Measurements from ENCODE around the gene HSPH1. TPM values are rescaled to one million over a fixed set of nuclear protein-coding genes. Genes with fewer than 3 reads are reported as not detected.

Gene HSPH1
- total and polyA plus RNA-seq, 2 of the 13 experiments (the other 11 are each of a cell fraction or from before 2014, with no cell fraction given) = 13.0 to 62.9 TPM

GRCh38 chr13:31090096-31090495 lies 71.6 kb downstream of the HSPH1 start:
- no TSS peak for BruUV-seq (replicated peaks)
- H3K9ac ChIP-seq (ENCODE audit: insufficient read depth, low read depth, low read length) = no peak overlapping the region
- H3K4me3 ChIP-seq (replicated peaks in 1 of 3; ENCODE audit: insufficient read depth in 1 of 3, low read depth in 2 of 3, low read length in 3 of 3) = no peak overlapping the region
- intact Hi-C loops (cut with micrococcal nuclease; ENCODE audit: unreplicated experiment) = no loop called here
- no peak for ATAC-seq
- TF ChIP-seq CCDC6 (CRISPR knock-in tag; IDR thresholded peaks at IDR 0.05) = no peak
- TF ChIP-seq ZNF674 (CRISPR knock-in tag; IDR thresholded peaks at IDR 0.05; ENCODE audit: low read depth) = no peak
- TF ChIP-seq ZNF446 (CRISPR knock-in tag; IDR thresholded peaks at IDR 0.05) = no peak
- TF ChIP-seq ZNF337 (CRISPR knock-in tag; IDR thresholded peaks at IDR 0.05; ENCODE audit: borderline replicate concordance, low read depth) = no peak
- TF ChIP-seq HMG20A (CRISPR knock-in tag; IDR thresholded peaks at IDR 0.05; ENCODE audit: borderline replicate concordance) = no peak
- no peak for TF ChIP-seq ZMYM3 (CRISPR knock-in tag; IDR thresholded peaks at IDR 0.05)
- TF ChIP-seq ZNF772 (CRISPR knock-in tag; IDR thresholded peaks at IDR 0.05) = no peak
- no peak for TF ChIP-seq TARDBP (CRISPR knock-in tag; IDR thresholded peaks at IDR 0.05)
- TF ChIP-seq, protein P1, sequence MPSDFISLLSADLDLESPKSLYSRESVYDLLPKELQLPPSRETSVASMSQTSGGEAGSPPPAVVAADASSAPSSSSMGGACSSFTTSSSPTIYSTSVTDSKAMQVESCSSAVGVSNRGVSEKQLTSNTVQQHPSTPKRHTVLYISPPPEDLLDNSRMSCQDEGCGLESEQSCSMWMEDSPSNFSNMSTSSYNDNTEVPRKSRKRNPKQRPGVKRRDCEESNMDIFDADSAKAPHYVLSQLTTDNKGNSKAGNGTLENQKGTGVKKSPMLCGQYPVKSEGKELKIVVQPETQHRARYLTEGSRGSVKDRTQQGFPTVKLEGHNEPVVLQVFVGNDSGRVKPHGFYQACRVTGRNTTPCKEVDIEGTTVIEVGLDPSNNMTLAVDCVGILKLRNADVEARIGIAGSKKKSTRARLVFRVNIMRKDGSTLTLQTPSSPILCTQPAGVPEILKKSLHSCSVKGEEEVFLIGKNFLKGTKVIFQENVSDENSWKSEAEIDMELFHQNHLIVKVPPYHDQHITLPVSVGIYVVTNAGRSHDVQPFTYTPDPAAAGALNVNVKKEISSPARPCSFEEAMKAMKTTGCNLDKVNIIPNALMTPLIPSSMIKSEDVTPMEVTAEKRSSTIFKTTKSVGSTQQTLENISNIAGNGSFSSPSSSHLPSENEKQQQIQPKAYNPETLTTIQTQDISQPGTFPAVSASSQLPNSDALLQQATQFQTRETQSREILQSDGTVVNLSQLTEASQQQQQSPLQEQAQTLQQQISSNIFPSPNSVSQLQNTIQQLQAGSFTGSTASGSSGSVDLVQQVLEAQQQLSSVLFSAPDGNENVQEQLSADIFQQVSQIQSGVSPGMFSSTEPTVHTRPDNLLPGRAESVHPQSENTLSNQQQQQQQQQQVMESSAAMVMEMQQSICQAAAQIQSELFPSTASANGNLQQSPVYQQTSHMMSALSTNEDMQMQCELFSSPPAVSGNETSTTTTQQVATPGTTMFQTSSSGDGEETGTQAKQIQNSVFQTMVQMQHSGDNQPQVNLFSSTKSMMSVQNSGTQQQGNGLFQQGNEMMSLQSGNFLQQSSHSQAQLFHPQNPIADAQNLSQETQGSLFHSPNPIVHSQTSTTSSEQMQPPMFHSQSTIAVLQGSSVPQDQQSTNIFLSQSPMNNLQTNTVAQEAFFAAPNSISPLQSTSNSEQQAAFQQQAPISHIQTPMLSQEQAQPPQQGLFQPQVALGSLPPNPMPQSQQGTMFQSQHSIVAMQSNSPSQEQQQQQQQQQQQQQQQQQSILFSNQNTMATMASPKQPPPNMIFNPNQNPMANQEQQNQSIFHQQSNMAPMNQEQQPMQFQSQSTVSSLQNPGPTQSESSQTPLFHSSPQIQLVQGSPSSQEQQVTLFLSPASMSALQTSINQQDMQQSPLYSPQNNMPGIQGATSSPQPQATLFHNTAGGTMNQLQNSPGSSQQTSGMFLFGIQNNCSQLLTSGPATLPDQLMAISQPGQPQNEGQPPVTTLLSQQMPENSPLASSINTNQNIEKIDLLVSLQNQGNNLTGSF (CRISPR knock-in tag; IDR thresholded peaks at IDR 0.05) = no peak
- no peak for TF ChIP-seq PRPF4 (IDR thresholded peaks at IDR 0.05; ENCODE audit: low read depth, low read length, poor library complexity, severe bottlenecking)
- TF ChIP-seq ZNF382 (CRISPR knock-in tag; IDR thresholded peaks at IDR 0.05; ENCODE audit: borderline replicate concordance) = no peak
- TF ChIP-seq POLR2AphosphoS2 (IDR thresholded peaks at IDR 0.05; ENCODE audit: low read depth, low read length) = no peak
- no peak for TF ChIP-seq YY1 (IDR thresholded peaks at IDR 0.05; ENCODE audit: insufficient read depth, insufficient replicate concordance, low read depth, low read length)
- no peak for TF ChIP-seq ZNF296 (CRISPR knock-in tag; conservative IDR thresholded peaks at IDR 0.05)
- no peaks in the 10 kb centered on the region for H4K20me1 ChIP-seq (ENCODE audit: insufficient read depth, low read length)
- H3K4me1 ChIP-seq (ENCODE audit: insufficient read depth, low read length) = no peaks in the 10 kb centered on the region
- H3K9me3 ChIP-seq (ENCODE audit: low read length) = no peaks in the 10 kb centered on the region
- no peak overlapping the region for H2AFZ ChIP-seq (ENCODE audit: low read length)
- no peak overlapping the region for H3K4me2 ChIP-seq (ENCODE audit: low read depth, low read length)
- POLR2A ChIA-PET = no interaction called here
- no peak for DNase-seq (ENCODE audit: low spot score)
- FAIRE-seq = no peak
- CTCF ChIA-PET (ENCODE audit: low intra/inter-chr PET ratio, low total read pairs) = no interaction called here
- in situ Hi-C loops (cut with HindIII; ENCODE audit: extremely low pct_ligation_motif_present, low pct_unique_long_range_greater_than_20kb) = no loop called here
- no peaks in the 10 kb centered on the region for H3K36me3 ChIP-seq (replicated peaks in 1 of 2; ENCODE audit: control insufficient read depth in 1 of 2, insufficient read depth in 2 of 2, low read length in 2 of 2)
- no peaks in the 10 kb centered on the region for H3K79me2 ChIP-seq (ENCODE audit: insufficient read depth, low read length)
- WGBS (ENCODE audit: low lambda C conversion rate) = 42% methylated on average over 4 of the region's 5 CpGs
- H3K27ac ChIP-seq (ENCODE audit: extremely low read length, insufficient read depth, low read length) = no peak overlapping the region
- peaks cover 0 to 51% of the 10 kb centered on the region in 2 experiments; a peak in 3 of 5 replicates for H3K27me3 ChIP-seq (ENCODE audit: control insufficient read depth in 1 of 2, insufficient read depth in 2 of 2, low read length in 2 of 2)

Data from HepG2 (cell line).